Measurements from ENCODE around the gene SPATA46.

DNA sequence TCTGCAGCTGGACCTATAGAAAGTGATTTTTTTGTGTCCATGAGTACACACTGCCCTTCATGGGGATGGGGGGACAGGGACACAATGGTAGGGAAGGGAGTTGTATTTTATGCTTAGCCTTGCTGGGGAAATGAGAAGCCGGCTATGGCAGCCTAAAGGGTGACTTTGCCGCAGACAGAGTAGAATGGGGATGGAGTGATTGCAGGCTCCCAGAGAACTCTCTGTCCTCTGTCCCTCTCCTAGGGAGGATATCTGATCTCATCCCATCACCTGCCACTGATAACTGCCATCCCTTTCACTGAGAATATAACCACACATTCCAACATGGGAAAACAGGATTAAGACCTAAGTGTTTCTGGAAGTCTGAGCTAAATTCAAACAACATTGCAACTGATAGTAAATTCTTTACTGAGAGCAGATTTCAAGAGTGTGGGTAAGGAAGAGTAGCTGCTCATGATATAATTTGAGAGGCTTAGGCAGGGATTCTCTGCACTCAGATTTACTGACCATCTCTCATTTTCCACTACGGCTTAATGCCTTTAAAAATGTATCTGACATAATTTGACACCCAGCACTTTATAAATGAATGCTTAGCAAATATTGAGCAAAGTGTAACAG lies 21.4 kb upstream of the SPATA46 start:
- TF ChIP-seq, protein P1, sequence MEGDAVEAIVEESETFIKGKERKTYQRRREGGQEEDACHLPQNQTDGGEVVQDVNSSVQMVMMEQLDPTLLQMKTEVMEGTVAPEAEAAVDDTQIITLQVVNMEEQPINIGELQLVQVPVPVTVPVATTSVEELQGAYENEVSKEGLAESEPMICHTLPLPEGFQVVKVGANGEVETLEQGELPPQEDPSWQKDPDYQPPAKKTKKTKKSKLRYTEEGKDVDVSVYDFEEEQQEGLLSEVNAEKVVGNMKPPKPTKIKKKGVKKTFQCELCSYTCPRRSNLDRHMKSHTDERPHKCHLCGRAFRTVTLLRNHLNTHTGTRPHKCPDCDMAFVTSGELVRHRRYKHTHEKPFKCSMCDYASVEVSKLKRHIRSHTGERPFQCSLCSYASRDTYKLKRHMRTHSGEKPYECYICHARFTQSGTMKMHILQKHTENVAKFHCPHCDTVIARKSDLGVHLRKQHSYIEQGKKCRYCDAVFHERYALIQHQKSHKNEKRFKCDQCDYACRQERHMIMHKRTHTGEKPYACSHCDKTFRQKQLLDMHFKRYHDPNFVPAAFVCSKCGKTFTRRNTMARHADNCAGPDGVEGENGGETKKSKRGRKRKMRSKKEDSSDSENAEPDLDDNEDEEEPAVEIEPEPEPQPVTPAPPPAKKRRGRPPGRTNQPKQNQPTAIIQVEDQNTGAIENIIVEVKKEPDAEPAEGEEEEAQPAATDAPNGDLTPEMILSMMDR (IDR thresholded peaks at IDR 0.05): no peak
- no peak for TF ChIP-seq POLR2A (IDR thresholded peaks at IDR 0.05)
